GM08714 (cell line): ENCODE measurements around the gene URB1.

ENCODE experiments used
- H3K4me3 ChIP-seq: fragments of 200-500 bp; sonication (Bioruptor generic); 2 replicates; pipeline ENCODE4 v1.5.1; 2014; ENCODE audit warnings: mild to moderate bottlenecking, low read length, inconsistent platforms
- ZNF274 ChIP-seq: IDR thresholded peaks from 2 replicates; pipeline ENCODE4 v1.6.1; 2012; ENCODE audit warnings: mild to moderate bottlenecking, low read depth, low read length

URB1 gene

DNA sequence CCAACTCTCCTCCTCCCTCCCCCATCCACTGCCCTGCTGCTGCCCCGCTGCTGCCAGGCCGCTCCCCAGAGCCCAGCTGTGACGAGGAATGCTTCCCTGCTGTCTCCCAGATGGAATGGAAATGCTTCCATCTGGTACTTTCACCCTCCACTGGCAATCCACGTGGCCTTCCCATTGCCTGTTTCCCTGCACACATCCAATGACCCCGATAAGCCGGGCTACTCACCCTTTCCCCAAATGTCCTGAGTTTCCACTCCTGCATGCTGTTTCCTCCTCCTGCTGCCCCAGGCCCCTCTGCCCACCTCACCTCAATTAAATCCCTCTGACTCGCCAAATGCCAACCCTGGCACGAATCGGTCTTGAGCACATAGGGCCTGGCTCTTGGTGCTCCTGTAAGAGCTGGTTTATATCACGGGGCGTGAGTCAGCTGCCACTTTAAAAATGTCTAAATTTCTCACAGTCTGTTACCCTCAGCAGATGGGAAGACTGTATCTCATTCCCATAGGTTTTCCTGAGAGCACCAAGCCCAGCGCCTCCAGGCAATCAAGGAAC lies 57.8 kb downstream of the URB1 start:
- H3K4me3 ChIP-seq, result no peak overlapping the region
- no peak for TF ChIP-seq ZNF274

DNA sequence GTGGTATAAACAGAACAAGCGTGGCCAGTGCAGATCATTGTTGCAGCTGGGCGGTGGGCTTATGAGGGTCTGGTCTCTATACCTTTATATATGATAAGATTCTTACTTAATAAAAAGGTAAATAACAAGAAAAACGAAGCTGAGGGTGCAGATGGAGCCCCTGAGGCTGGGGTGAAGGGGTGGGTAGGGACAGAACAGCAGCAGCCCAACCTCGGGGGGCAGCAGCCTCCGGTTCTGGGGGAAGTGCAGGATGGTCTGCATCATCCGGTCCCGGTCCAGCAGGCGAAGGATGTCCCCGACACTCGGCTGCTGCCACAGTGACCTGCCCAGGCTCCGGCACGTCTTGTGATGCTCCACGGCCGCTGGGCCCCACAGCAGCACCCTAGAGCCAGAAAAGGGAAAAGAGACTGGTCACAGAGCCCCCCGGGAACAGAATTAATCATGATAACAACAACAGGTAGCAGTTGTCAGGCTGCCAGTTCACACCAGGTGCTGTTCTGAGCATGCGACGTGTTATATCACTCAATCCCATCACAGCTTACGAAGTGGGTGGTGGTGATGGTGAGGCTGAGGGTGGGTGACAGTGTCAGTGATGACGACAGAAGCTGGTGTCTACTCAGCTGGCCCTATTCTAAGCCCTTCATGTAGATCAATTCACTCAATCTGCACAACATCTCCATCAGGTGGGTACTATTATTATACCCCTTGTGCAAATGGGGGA lies 58.7 kb downstream of the URB1 start:
- H3K4me3 ChIP-seq, result no peak overlapping the region
- no peak for TF ChIP-seq ZNF274

DNA sequence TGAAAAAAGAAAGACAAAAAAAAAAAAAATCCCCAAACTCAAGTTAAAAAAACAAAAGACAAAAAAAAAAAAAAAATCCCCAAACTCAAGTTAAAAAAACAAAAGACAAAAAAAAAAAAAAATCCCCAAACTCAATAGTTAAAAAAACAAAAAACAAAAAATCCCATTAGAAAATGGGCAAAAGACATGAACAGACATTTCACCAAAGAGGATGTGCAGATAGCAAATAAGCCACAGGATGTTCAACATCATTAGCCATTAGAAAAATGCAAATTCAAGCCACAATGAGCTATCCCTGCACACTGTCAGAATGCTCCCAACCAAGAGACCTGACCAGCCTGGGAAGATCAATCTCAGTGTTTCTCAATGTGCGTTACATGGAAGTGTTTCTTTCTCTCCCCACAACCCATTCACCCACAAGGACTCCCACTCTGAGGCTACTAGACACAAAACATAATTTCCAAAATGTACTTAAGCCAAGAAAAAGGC lies 60.3 kb downstream of the URB1 start:
- TF ChIP-seq ZNF274, result no peak
- H3K4me3 ChIP-seq, result no peak overlapping the region

DNA sequence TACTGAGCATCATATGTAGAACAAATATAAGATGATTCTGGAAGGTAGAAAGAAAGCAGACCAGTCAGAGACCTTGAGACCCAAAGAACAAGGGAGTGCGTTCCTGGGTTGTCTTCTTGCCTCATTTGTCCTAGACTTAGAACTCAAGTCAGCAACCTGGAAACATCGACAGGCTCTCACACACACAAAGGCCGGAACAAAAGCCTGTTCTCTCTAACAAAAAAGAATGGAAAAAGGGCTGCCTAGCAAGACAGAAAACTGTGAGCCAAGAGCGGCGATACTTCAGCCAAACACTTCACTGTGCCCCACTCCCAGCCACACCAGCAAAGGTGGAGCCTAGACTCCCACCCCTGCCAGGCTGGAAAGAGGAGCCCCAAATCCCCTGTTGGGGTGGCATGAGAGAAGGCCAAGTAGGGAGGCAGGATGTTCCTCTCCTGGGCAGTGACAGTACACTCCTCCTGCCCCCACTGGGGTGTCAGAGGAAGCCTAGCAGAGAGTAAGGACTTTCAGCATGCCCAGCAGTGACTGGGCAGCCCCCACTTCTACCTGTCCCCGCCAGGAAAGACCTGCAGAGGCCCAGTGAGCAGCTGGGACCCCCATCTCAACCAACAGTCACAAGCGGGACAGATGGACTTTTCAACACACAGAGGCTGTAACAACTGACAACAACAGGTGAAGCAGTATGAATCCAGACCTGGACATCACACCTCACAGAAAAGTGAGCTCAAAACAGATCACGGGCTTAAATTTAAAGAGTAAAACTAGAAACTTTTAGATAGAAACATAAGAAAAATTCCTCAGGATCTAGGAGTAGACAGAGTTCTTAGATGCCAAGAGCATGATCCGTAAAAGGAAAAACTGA lies 61.1 kb downstream of the URB1 start:
- no peak overlapping the region for H3K4me3 ChIP-seq
- no peak for TF ChIP-seq ZNF274

DNA sequence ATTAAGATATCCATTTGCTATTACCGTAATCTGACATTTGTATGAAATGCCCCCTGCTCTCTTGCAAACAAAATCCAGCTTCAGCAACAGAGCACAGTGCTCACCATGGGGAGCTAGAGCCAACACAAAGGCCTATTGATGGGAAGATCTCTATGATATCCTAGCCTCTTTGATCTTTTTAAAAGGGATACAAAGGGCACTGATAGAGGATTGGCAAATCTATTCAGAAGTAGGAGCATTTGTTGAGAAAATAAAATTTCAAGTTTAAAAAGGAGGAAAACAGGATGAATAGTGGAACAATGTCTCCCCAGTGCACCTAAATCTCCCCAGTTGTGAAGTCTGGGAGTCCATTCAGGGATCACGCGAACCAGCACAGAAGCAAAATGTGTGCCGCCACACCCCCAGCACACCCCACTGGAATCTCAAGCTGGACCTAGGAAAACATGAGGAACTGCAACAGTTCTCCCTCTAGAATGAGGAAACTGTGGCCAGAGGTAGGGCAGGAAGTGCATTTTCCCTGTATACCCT lies 62.0 kb downstream of the URB1 start:
- TF ChIP-seq ZNF274, result no peak
- H3K4me3 ChIP-seq, result no peak overlapping the region

DNA sequence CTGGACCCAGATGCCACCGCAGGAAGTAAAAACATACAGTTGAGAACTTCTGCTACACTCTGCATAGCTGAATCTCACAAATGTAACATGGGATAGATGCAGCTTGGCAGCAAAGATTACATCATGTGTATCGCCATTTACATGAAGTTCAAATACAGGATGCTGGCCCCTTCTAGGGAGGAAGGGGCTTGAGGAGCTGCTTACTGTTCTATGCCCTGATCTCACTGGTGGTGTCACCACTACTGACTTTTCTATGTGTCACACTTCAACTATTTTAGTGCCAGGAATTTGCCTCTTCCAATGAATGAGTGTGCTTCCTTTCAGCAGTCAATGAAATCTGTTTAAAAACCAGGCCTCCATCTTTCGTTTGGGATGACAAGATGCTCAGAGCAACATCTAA lies 63.0 kb downstream of the URB1 start:
- TF ChIP-seq ZNF274, result no peak
- no peak overlapping the region for H3K4me3 ChIP-seq

DNA sequence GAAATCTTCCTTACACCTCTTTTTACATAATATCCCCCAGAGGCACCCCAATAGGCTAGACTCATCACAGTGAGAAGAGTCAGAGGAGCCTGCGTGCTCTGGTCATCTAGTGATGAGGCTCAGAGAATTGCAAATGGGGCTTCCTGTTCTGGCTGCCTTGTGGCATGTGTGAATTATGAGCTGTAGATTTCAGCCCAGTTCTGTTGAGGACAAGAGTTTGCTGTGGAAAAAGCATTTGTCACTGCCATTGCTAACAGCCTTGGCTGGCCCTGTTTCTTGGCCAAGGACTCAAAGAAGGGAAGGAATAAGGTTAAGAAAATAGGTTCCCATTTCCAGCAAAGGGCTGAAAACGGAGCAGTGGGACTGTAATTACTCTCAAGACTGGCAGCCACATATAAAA lies 63.5 kb downstream of the URB1 start:
- H3K4me3 ChIP-seq, result no peak overlapping the region
- TF ChIP-seq ZNF274, result no peak

DNA sequence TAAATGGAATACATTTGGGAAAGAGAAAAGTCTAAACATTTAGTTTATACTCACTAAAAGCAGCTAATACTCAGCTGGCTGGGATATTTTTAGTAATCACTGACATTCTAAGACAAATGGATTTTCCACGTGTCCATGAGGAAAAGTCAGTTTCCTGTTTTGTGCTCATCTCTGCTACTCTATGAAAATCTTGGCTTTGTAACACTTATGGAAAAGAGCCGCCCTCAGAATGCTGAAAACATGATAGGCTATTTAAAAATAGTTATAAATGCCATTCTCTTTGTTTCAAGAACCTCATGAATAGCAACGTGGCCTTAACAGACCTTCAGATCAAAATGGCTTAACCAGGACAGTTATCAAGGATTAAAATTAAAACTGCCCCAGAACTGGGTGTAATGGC lies 64.2 kb downstream of the URB1 start:
- no peak for TF ChIP-seq ZNF274
- no peak overlapping the region for H3K4me3 ChIP-seq

DNA sequence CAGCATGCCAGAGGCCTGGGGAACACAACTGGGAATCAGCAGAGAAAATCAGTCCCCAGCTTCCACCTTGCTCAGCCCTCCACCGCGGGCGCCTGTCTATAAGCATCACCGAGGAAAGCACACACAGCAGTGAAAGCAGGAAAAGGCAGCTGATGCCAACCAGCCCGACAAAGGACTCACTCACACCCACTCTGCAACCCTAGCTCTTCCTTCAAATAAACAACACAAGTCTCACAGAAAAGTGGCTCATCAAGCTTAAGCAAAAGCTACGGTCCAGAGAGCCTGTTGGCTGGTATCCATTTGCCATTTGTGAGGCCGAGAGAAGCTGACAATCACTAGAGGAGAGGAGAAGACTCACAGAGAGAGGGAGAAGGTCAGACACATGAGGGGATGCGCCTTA lies 67.1 kb downstream of the URB1 start:
- H3K4me3 ChIP-seq, result no peak overlapping the region
- no peak for TF ChIP-seq ZNF274

DNA sequence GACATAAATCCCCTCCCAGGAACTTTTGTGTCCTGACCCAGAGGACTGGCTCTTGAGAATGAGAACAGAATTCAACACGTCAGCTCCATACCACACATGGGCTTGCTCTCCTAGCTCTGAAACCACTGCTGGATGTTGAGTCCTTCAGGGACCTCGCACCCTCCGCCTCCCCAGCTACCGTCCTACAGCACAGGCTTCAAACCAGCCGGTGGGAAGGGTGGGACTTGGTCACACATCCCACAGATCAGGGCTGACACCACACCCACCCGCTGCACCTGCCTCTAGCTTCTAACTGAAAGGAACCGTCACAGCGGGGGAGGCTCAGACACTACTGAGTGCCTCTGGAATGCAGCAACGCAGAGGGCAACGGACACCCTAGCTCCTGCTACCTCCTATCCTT lies 70.1 kb downstream of the URB1 start:
- no peak overlapping the region for H3K4me3 ChIP-seq
- TF ChIP-seq ZNF274, result no peak

DNA sequence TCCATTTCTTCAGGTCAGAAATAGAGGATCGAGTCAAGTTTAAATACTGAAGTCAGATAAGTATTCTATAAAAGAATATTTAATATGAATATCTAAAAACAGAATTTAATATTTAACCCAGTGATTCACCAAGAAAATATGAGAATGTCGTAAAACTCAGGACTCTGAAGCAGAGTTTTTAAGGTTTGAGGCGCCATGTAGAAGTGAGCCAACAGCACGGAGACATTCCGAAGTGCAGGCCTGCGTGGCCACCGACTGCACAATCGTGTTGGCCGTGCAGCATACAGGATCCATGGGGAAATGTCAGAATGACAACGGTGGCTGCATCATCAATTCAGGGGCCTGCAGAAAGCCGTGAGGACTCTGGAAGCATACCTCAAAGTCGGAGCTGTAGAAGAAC lies 70.7 kb downstream of the URB1 start:
- TF ChIP-seq ZNF274, result no peak
- H3K4me3 ChIP-seq, result no peak overlapping the region

DNA sequence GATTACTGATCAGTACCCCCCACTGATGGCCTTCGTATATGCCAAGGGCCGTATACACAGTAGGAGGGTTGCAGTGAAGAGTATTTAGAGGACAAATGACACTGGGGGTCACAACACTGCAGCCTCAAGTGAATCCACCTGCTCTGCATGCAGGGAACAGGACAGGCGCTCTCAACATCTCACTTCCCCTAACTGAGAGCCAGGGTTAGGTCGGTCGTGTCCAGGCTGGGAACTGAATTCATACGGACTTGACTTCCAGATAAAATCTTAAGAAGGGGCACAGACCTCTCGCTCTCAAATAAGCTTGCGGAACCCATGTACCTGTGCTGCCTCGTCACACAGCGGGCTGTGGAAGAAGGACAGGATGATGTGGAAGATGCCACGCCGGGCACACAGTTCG lies 71.3 kb downstream of the URB1 start:
- H3K4me3 ChIP-seq, result no peak overlapping the region
- no peak for TF ChIP-seq ZNF274

DNA sequence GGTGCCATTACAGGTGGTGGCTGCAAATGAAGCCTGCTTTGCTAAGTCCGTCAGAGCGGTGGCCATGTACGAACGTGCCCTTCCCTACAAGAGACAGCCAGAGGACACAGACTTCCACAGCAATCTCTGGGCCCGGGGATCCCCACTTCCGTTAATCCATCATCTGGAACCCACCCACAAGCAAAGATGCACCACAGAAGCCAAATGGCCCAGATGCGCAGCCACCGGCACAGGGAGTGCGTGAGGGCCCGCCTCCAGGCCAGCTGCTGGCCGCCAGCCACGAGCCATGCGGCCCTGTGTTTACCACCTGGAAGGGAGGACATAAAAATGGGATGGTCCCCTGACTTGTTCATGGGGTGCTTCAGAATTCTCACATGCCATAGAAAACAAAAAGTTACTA lies 72.1 kb downstream of the URB1 start:
- TF ChIP-seq ZNF274, result no peak
- no peak overlapping the region for H3K4me3 ChIP-seq

DNA sequence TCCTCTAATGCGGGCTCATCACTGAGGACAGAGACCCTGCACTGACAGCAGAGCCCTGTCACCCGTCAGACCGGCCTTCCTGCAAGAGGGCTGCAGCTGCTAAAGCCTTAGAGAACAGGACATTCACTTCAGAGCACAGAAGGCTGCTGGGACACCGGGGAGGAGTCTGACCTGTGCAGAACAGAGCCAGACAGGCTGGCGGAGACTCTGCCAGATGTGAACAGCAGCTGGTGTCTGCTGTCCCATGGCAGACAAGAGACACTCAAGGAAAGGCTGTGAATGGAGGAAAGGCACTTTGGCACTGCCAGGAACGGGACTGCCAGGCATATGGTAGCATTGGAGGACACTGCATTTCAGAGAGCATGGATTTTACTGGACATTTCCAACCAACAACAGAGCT lies 72.8 kb downstream of the URB1 start:
- TF ChIP-seq ZNF274, result no peak

DNA sequence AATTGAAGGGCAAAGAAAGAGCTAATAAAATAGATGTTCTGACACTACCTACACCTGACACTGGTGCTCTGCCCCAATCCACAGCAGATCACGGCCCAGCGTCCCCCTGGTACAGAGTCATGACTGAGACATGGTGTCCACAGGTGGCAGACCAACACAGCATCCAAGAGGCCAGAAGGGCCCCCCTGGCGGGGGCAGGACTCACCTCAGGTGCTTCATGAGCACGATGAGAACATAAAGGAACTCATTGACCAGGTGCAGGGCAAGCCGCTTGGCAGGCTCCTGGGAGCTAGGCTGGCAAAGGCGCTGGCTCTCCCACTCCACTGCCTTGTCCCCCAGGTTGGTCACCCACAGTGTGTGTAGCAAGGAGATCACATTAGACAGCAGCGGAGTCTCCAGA lies 73.8 kb downstream of the URB1 start:
- H3K4me3 ChIP-seq, result no peak overlapping the region
- no peak for TF ChIP-seq ZNF274

More for the DNA sequence above, 72.8 kb downstream of the URB1 start:
- no peak overlapping the region for H3K4me3 ChIP-seq

DNA sequence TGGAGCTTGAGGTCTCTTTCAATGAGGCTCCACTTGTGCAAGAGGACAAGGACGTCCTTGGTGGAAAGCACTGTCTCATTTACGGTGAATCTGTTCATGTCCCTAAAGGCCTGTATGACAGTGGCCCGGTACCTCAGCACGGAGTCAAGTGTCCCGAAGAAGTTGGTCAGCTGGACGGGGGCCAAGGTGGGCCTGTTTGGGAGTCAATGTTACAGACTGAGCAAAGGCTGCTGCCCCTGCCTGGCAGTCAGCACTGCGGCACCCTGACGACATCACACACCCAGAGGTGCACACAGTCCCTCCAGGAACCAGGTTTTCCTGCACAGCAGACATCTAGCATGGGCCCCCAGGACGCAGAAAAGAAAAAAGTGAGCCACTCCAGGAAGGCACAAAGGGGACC lies 75.1 kb downstream of the URB1 start:
- no peak for TF ChIP-seq ZNF274
- H3K4me3 ChIP-seq, result no peak overlapping the region
